ENCODE results near the gene SETD9. TPM values are rescaled to one million over a fixed set of nuclear protein-coding genes. Genes with fewer than 3 reads are reported as not detected.

SETD9 gene
- total RNA-seq, 1 experiment from 2014 or later: 20.5 TPM

- intact Hi-C loops (cut with micrococcal nuclease; ENCODE audit: unreplicated experiment) (loop anchor here (2.0 kb wide), 1 partner anchor 238 kb away; no protein-coding TSS in a partner anchor), in situ Hi-C loops (cut with HindIII; ENCODE audit: low pct_unique_long_range_greater_than_20kb, low sequenced_read_pairs) (no loop called here)
- ChIA-PET CTCF (interaction anchor here (1.9 kb wide), 1 partner anchor 237 kb away, joined by 16 read pairs; no protein-coding TSS in a partner anchor), POLR2A (no interaction called here)
- no peaks in the 10 kb centered on the region for H3K9me3 ChIP-seq (ENCODE audit: control insufficient read depth, insufficient read depth, low read depth, low read length)
- TF ChIP-seq REST (IDR thresholded peaks at IDR 0.05; ENCODE audit: insufficient read depth in 1 of 2, low read depth in 2 of 2, low read length in 1 of 2): no peak
- peak; percentile 80 for TF ChIP-seq CTCF (IDR thresholded peaks at IDR 0.05)
- TF ChIP-seq TCF7L2 (IDR thresholded peaks at IDR 0.05; ENCODE audit: low read depth, low read length): no peak
- TF ChIP-seq POLR2AphosphoS5 (IDR thresholded peaks at IDR 0.05; ENCODE audit: low read depth, low read length): no peak
- no peak for TF ChIP-seq SIN3A (IDR thresholded peaks at IDR 0.05; ENCODE audit: borderline replicate concordance, insufficient read depth, low read depth, low read length)
- no peaks in the 10 kb centered on the region for H3K27me3 ChIP-seq (ENCODE audit: control insufficient read depth, insufficient read depth, low read length)
- no TSS peak for BruUV-seq (replicated peaks)
- peak; percentile 86 for ATAC-seq
- no peak overlapping the region for H3K27ac ChIP-seq (ENCODE audit: low read length)
- H3K4me3 ChIP-seq (ENCODE audit: low read depth in 2 of 2, low read length in 2 of 2): no peak overlapping the region
- DNase-seq (ENCODE audit: low read depth, low spot score): no peak
- no peaks in the 10 kb centered on the region for H3K4me1 ChIP-seq (ENCODE audit: control insufficient read depth, insufficient read depth, low read length)
- H3K36me3 ChIP-seq (ENCODE audit: control insufficient read depth, insufficient read depth, low read length): no peaks in the 10 kb centered on the region
Observed at GRCh38 chr5:56900858-56901578, 8.4 kb upstream of the SETD9 start.

- no peak for DNase-seq (ENCODE audit: low read depth, low spot score)
- CTCF ChIA-PET: no interaction called here
Observed at GRCh38 chr5:56908942-56909293, 478 bp upstream of the SETD9 start.

More at GRCh38 chr5:56908942-56909293, 478 bp upstream of the SETD9 start:
- no TSS peak for BruUV-seq (replicated peaks)
- in situ Hi-C loops (cut with HindIII; ENCODE audit: low pct_unique_long_range_greater_than_20kb, low sequenced_read_pairs) (no loop called here), intact Hi-C loops (cut with micrococcal nuclease; ENCODE audit: unreplicated experiment) (loop anchor here (5.0 kb wide), 1 partner anchor 368 kb away; no protein-coding TSS in a partner anchor)
- H3K36me3 ChIP-seq (ENCODE audit: control insufficient read depth, insufficient read depth, low read length): no peaks in the 10 kb centered on the region; the same call in 1 of the 2 replicates
- no peaks in the 10 kb centered on the region for H3K9me3 ChIP-seq (ENCODE audit: control insufficient read depth, insufficient read depth, low read depth, low read length)
- POLR2A ChIA-PET: interaction anchor here (0.5 to 0.7 kb wide), 2 partner anchors 327 to 851 kb away, joined by 3 to 5 read pairs; no protein-coding TSS in a partner anchor
- H3K27me3 ChIP-seq (ENCODE audit: control insufficient read depth, insufficient read depth, low read length): no peaks in the 10 kb centered on the region
- H3K4me1 ChIP-seq (ENCODE audit: control insufficient read depth, insufficient read depth, low read length): peaks cover 14% of the 10 kb centered on the region
- peak overlapping the region; percentile 93 for H3K27ac ChIP-seq (ENCODE audit: low read length)
- ATAC-seq: peak; percentile 86
- TF ChIP-seq CTCF (IDR thresholded peaks at IDR 0.05): no peak
- no peak for TF ChIP-seq TCF7L2 (IDR thresholded peaks at IDR 0.05; ENCODE audit: low read depth, low read length)
- TF ChIP-seq REST (IDR thresholded peaks at IDR 0.05; ENCODE audit: insufficient read depth in 1 of 2, low read depth in 2 of 2, low read length in 1 of 2): 0 out of 4 replicates have a peak, but pooled peaks of 1 of the 2 experiments have one; percentile 6
- TF ChIP-seq POLR2AphosphoS5 (IDR thresholded peaks at IDR 0.05; ENCODE audit: low read depth, low read length): no peak
- peak overlapping the region; percentile 67 to 71 for H3K4me3 ChIP-seq (ENCODE audit: low read depth in 2 of 2, low read length in 2 of 2)
